Spleen (tissue), 11 donors: ENCODE results near the gene ELOA. TPM values are rescaled to one million over a fixed set of nuclear protein-coding genes. Genes with fewer than 3 reads are reported as not detected.
A peak's percentile ranks its signal among the peaks of the same experiment; 100 is the strongest.
"Not testable (repeated sequence)": the region's sequence is repeated elsewhere in the genome, so short reads cannot be mapped to it uniquely, and the experiment has no call there.

Experiments
- DNase-seq: peaks from one replicate; pipeline ENCODE4 v3.0.0-alpha.2; 2020
- H3K27ac ChIP-seq, 8 donors: fragments of 200-600 bp; sonication (generic) in 7 of 8; 1 replicate in 4 of 8; 2 replicates in 4 of 8; pipeline versions ENCODE4 v1.5.0 to v1.8.0; 2016 to 2021; ENCODE audit warnings: inconsistent platforms in 4 of 8, mild to moderate bottlenecking in 4 of 8, moderate library complexity in 1 of 8
- H3K27me3 ChIP-seq, 7 donors: fragments of 200-600 bp; sonication (generic) in 6 of 7; replicated peaks in 1 of 7; 1 replicate in 4 of 7; 2 replicates in 3 of 7; pipeline versions ENCODE4 v1.5.0 to v1.8.0; 2016 to 2021; ENCODE audit warnings: inconsistent platforms in 3 of 7, mild to moderate bottlenecking in 1 of 7
- H3K36me3 ChIP-seq, 6 donors: fragments of 200-600 bp; sonication (generic) in 5 of 6; 1 replicate in 4 of 6; 2 replicates in 2 of 6; pipeline versions ENCODE4 v1.5.0 to v1.8.0; 2016 to 2021; ENCODE audit warnings: inconsistent platforms in 2 of 6
- H3K4me1 ChIP-seq, 6 donors: fragments of 200-600 bp; sonication (generic) in 5 of 6; 1 replicate in 3 of 6; 2 replicates in 3 of 6; pipeline versions ENCODE4 v1.5.0 to v1.8.0; 2016 to 2021; ENCODE audit warnings: inconsistent platforms in 3 of 6
- H3K4me3 ChIP-seq, 8 donors: fragments of 200-600 bp; sonication (generic) in 7 of 8; 1 replicate in 4 of 8; 2 replicates in 4 of 8; pipeline versions ENCODE4 v1.5.0 to v1.8.0; 2016 to 2021; ENCODE audit warnings: inconsistent platforms in 4 of 8, mild to moderate bottlenecking in 4 of 8, moderate library complexity in 2 of 8
- H3K9me3 ChIP-seq, 8 donors: fragments of 200-600 bp; sonication (generic) in 7 of 8; 1 replicate in 4 of 8; 2 replicates in 4 of 8; pipeline versions ENCODE4 v1.5.0 to v1.8.0; 2016 to 2021; ENCODE audit warnings: inconsistent platforms in 4 of 8
- CTCF ChIP-seq, 11 experiments: fragments of 200-600 bp in 7 of 11; fragments of 450-650 bp in 4 of 11; sonication (generic) in 4 of 11; IDR thresholded peaks in 8 of 11; conservative IDR thresholded peaks in 3 of 11; 1 replicate in 7 of 11; 2 replicates in 4 of 11; pipeline versions ENCODE4 v1.4.0 to v1.8.0; 2016 to 2021; ENCODE audit warnings: antibody characterized with exemption in 11 of 11, inconsistent platforms in 4 of 11, mild to moderate bottlenecking in 1 of 11
- POLR2A ChIP-seq, 3 donors: fragments of 450-650 bp; IDR thresholded peaks; one replicate each; pipeline ENCODE4 v1.5.1; 2017; ENCODE audit warnings: antibody characterized with exemption in 3 of 3, mild to moderate bottlenecking in 1 of 3
- POLR2AphosphoS5 ChIP-seq, 3 donors: sonication (generic); formaldehyde crosslinking; IDR thresholded peaks; one replicate each; pipeline ENCODE4 v1.5.1; 2017; ENCODE audit warnings: antibody characterized with exemption in 3 of 3
- WGBS, 5 donors: extraction: QIAGEN DNeasy Blood & Tissue Kit in 3 of 5; methylation state at CpG; one replicate each; pipeline versions ENCODE4 v1.1.5 to v1.1.7; 2013 to 2018; 5-methylcytosine and 5-hydroxymethylcytosine counted together
- intact Hi-C: fragments of 100-400 bp; cut with DNase I; formaldehyde crosslinking; loops from one replicate; pipeline ENCODE4 v1.15.0; 2023; ENCODE audit warnings: low total_unique reads
- polyA plus RNA-seq, 3 donors: library from polyadenylated mRNA; stranded (reverse); fragments of 200-250 nt; gene quantifications; one replicate each; pipeline ENCODE4 v1.2.1, GENCODE V29; 2013
- total RNA-seq, 7 donors: library from RNA; depleted of rRNA in 3 of 7; stranded (reverse); fragments of >200 nt in 3 of 7; fragmentation: NEBNext Ultra II Directional in 4 of 7; extraction: Animal tissue kit (Norgen Biotek cat#: 25700) in 4 of 7; gene quantifications; one replicate each; pipeline versions ENCODE4 v1.1.0 to v1.2.1, GENCODE V29; 2016 to 2021
- donor health status: healthy with polysubstance abuse.
- donor health status: DM: no; HTN: no; CAD: no; lungs with moderate emphysema.
- donor health status: DM: no; HTN: no; CAD: no.
- donor health status: Bipolar disorder and iron deficiency.
- donor health status: healthy.
- donor health status: DM: no; HTN: no; CAD: no.
- donor health status: DM: yes; HTN: yes; CAD: no.

The ELOA gene
- total and polyA plus RNA-seq, 10 donors = 7.9 to 38.0 (median 32.3) TPM

GRCh38 chr1:23800400-23801337, 57.4 kb downstream of the ELOA start, which contains the start of gene GALE:
Gene GALE (minus strand): TSS chr1:23800754. CDS start chr1:23799007, 1,747 bp downstream.
- intact Hi-C loops = no loop called here
- Histone ChIP-seq H3K36me3 (peaks cover 0 to 64% (median 28%) of the 10 kb centered on the region in 6 donors), H3K9me3 (no peaks in the 10 kb centered on the region), H3K4me3 (peak within 1 kb of the TSS; percentile 75 to 98 (median 86)), H3K27me3 (no peaks in the 10 kb centered on the region), H3K4me1 (peaks cover 5 to 69% (median 39%) of the 10 kb centered on the region in 6 donors), H3K27ac (peak within 1 kb of the TSS; percentile 82 to 97 (median 94))
- peak; percentile 99 for DNase-seq
- TF ChIP-seq POLR2AphosphoS5 (IDR thresholded peaks at IDR 0.05) (peak; percentile 95 to 98 (median 97)), POLR2A (IDR thresholded peaks at IDR 0.05) (peak; percentile 48 to 77 (median 70)), CTCF (IDR thresholded peaks at IDR 0.05 in 8 of 11, conservative IDR thresholded peaks at IDR 0.05 in 3 of 11) (peak in 5 of 11 experiments; percentile 8 to 38 (median 28))
- WGBS, 5 donors = 0 to 1% (median 0%) methylated on average over 23 to 82 of the region's 82 CpGs

GRCh38 chr1:23801338-23801748, 58.1 kb downstream of the ELOA start:
- peak; percentile 84 for DNase-seq
- no peaks in the 10 kb centered on the region for H3K27me3 ChIP-seq
- TF ChIP-seq POLR2A (IDR thresholded peaks at IDR 0.05) = no peak
- TF ChIP-seq CTCF (IDR thresholded peaks at IDR 0.05 in 8 of 11, conservative IDR thresholded peaks at IDR 0.05 in 3 of 11) = no peak
- TF ChIP-seq POLR2AphosphoS5 (IDR thresholded peaks at IDR 0.05) = no peak
- H3K27ac ChIP-seq = peak overlapping the region; percentile 82 to 97 (median 94)
- peaks cover 5 to 62% (median 35%) of the 10 kb centered on the region in 6 donors for H3K4me1 ChIP-seq
- H3K4me3 ChIP-seq = peak overlapping the region; percentile 75 to 98 (median 86)
- H3K9me3 ChIP-seq = no peaks in the 10 kb centered on the region
- intact Hi-C loops = no loop called here
- H3K36me3 ChIP-seq = peaks cover 0 to 64% (median 22%) of the 10 kb centered on the region in 6 donors
- 33 to 48% (median 38%) methylated on average over 17 to 19 of the region's 19 CpGs for WGBS, 5 donors

GRCh38 chr1:23801876-23802275, 58.6 kb downstream of the ELOA start:
- intact Hi-C loops = no loop called here
- no peak for TF ChIP-seq CTCF (IDR thresholded peaks at IDR 0.05 in 8 of 11, conservative IDR thresholded peaks at IDR 0.05 in 3 of 11)
- TF ChIP-seq POLR2AphosphoS5 (IDR thresholded peaks at IDR 0.05) = no peak
- peaks cover 0 to 64% (median 16%) of the 10 kb centered on the region in 6 donors for H3K36me3 ChIP-seq
- H3K27me3 ChIP-seq = no peaks in the 10 kb centered on the region
- peaks cover 5 to 60% (median 34%) of the 10 kb centered on the region in 6 donors for H3K4me1 ChIP-seq
- peak; percentile 82 for DNase-seq
- H3K27ac ChIP-seq = peak overlapping the region in 3 of 8 donors; percentile 95 to 96 (median 96)
- peak overlapping the region in 2 of 8 donors; percentile 87 to 98 for H3K4me3 ChIP-seq
- no peaks in the 10 kb centered on the region for H3K9me3 ChIP-seq
- WGBS, 5 donors = 71 to 78% (median 73%) methylated on average over 10 of the region's 10 CpGs

GRCh38 chr1:23802809-23803342, 59.6 kb downstream of the ELOA start:
- DNase-seq = peak; percentile 29
- 88 to 97% (median 96%) methylated on average over 7 of the region's 7 CpGs for WGBS, 5 donors
- intact Hi-C loops = not testable (repeated sequence)

More at GRCh38 chr1:23802809-23803342, 59.6 kb downstream of the ELOA start:
- H3K27ac ChIP-seq = peak overlapping the region in 1 of 8 donors; percentile 95
- H3K36me3 ChIP-seq = peaks cover 0 to 64% (median 12%) of the 10 kb centered on the region in 6 donors
- H3K9me3 ChIP-seq, H3K4me3 ChIP-seq, H3K27me3 ChIP-seq: not testable (repeated sequence)
- peaks cover 5 to 60% (median 35%) of the 10 kb centered on the region in 6 donors for H3K4me1 ChIP-seq
